HG03469 (cell line): ENCODE data around the gene RND2.

Experiments used
- ATAC-seq: cut with Tn5 transposase; IDR thresholded peaks from one replicate; pipeline ENCODE4 v1.9.1; 2021; ENCODE audit warnings: mild to moderate bottlenecking, moderate library complexity, moderate number of reproducible peaks; ENCODE audit not compliant: unreplicated experiment

The RND2 gene

GRCh38 chr17:43069368-43069898, 44.4 kb downstream of the RND2 start:
- ATAC-seq = no peak

GRCh38 chr17:43070257-43070656, 45.2 kb downstream of the RND2 start:
- no peak for ATAC-seq

- ATAC-seq = no peak
Observed at GRCh38 chr17:43070872-43071271, 45.8 kb downstream of the RND2 start.

- no peak for ATAC-seq
Observed at GRCh38 chr17:43074869-43075268, 49.8 kb downstream of the RND2 start.

- no peak for ATAC-seq
Observed at GRCh38 chr17:43079641-43080302, 54.7 kb downstream of the RND2 start.
